Uterus (tissue), 4 donors: ENCODE results near the gene TEX2. TPM values are rescaled to one million over a fixed set of nuclear protein-coding genes. Genes with fewer than 3 reads are reported as not detected.

Experiments
- DNase-seq, 2 donors: peaks; one replicate each; pipeline ENCODE4 v3.0.0-alpha.2; 2019 to 2020
- H3K27ac ChIP-seq, 2 donors: fragments of 200-600 bp; sonication (generic); 1 replicate in 1 of 2; 2 replicates in 1 of 2; pipeline ENCODE4 v1.5.1; 2016 to 2018
- H3K27me3 ChIP-seq, 2 donors: fragments of 200-600 bp; sonication (generic); one replicate each; pipeline ENCODE4 v1.5.1; 2018 to 2019; ENCODE audit warnings: control low read depth in 1 of 2
- H3K36me3 ChIP-seq, 2 donors: fragments of 200-600 bp; sonication (generic); one replicate each; pipeline ENCODE4 v1.5.1; 2019; ENCODE audit warnings: control low read depth in 1 of 2
- H3K4me1 ChIP-seq, 2 donors: fragments of 200-600 bp; sonication (generic); one replicate each; pipeline ENCODE4 v1.5.1; 2018 to 2019; ENCODE audit warnings: control low read depth in 1 of 2
- H3K4me3 ChIP-seq, 2 donors: fragments of 200-600 bp; sonication (generic); 1 replicate in 1 of 2; 2 replicates in 1 of 2; pipeline ENCODE4 v1.5.1; 2018 to 2019; ENCODE audit warnings: mild to moderate bottlenecking in 1 of 2
- H3K9me3 ChIP-seq, 2 donors: fragments of 200-600 bp; sonication (generic); one replicate each; pipeline ENCODE4 v1.5.1; 2019; ENCODE audit warnings: control low read depth in 1 of 2
- CTCF ChIP-seq, 4 experiments: fragments of 200-600 bp in 2 of 4; fragments of 450-650 bp in 2 of 4; sonication (generic) in 2 of 4; IDR thresholded peaks; one replicate each; pipeline ENCODE4 v1.5.1; 2016 to 2019; ENCODE audit warnings: antibody characterized with exemption in 4 of 4, mild to moderate bottlenecking in 2 of 4, moderate library complexity in 1 of 4
- POLR2A ChIP-seq, 2 donors: fragments of 450-650 bp; IDR thresholded peaks; one replicate each; pipeline ENCODE4 v1.6.1; 2016; ENCODE audit warnings: antibody characterized with exemption in 2 of 2, mild to moderate bottlenecking in 1 of 2, moderate library complexity in 1 of 2
- intact Hi-C: fragments of 100-400 bp; cut with DNase I; formaldehyde crosslinking; loops from one replicate; pipeline ENCODE4 v1.15.1; 2023; ENCODE audit warnings: low total_unique reads
- total RNA-seq, 4 donors: library from RNA; depleted of rRNA in 3 of 4; stranded (reverse); fragments of >200 nt in 3 of 4; gene quantifications; one replicate each; pipeline versions ENCODE4 v1.1.0 to v1.2.4, GENCODE V29; 2014 to 2023
- donor health status: DM: yes; HTN: yes; CAD: no.

Gene TEX2
- total RNA-seq, 4 donors from 2014 or later = 23.8 to 43.4 (median 35.6) TPM

- intact Hi-C loops = no loop called here
- H3K4me3 ChIP-seq = no peak overlapping the region
- no peak for TF ChIP-seq POLR2A (IDR thresholded peaks at IDR 0.05)
- no peak for TF ChIP-seq CTCF (IDR thresholded peaks at IDR 0.05)
- H3K36me3 ChIP-seq = no peaks in the 10 kb centered on the region
- DNase-seq = no peak
- no peaks in the 10 kb centered on the region for H3K9me3 ChIP-seq
- H3K4me1 ChIP-seq = peaks cover 0 to 7% of the 10 kb centered on the region in 2 donors
- H3K27me3 ChIP-seq = no peaks in the 10 kb centered on the region
- H3K27ac ChIP-seq = peak overlapping the region; percentile 85 to 89
Observed at GRCh38 chr17:64218066-64218465, 45.0 kb downstream of the TEX2 start.

GRCh38 chr17:64217249-64217691 is 45.8 kb downstream of the TEX2 start:
- Histone ChIP-seq H3K4me3 (no peak overlapping the region), H3K36me3 (no peaks in the 10 kb centered on the region), H3K9me3 (no peaks in the 10 kb centered on the region), H3K27ac (peak overlapping the region; percentile 85 to 89), H3K27me3 (no peaks in the 10 kb centered on the region), H3K4me1 (peaks cover 0 to 7% of the 10 kb centered on the region in 2 donors)
- DNase-seq = no peak
- intact Hi-C loops = no loop called here
- TF ChIP-seq POLR2A (IDR thresholded peaks at IDR 0.05) (no peak), CTCF (IDR thresholded peaks at IDR 0.05) (no peak)

- H3K27me3 ChIP-seq = no peaks in the 10 kb centered on the region
- intact Hi-C loops = no loop called here
- H3K36me3 ChIP-seq = no peaks in the 10 kb centered on the region
- peak overlapping the region; percentile 85 to 89 for H3K27ac ChIP-seq
- no peaks in the 10 kb centered on the region for H3K9me3 ChIP-seq
- TF ChIP-seq CTCF (IDR thresholded peaks at IDR 0.05) = peak in 1 of 4 experiments; percentile 11
- no peak for TF ChIP-seq POLR2A (IDR thresholded peaks at IDR 0.05)
- peak; percentile 46 to 56 for DNase-seq
- no peak overlapping the region for H3K4me3 ChIP-seq
- H3K4me1 ChIP-seq = peaks cover 0 to 7% of the 10 kb centered on the region in 2 donors
Observed at GRCh38 chr17:64216338-64217248, 46.5 kb downstream of the TEX2 start.

GRCh38 chr17:64216000-64216337 is 47.1 kb downstream of the TEX2 start:
- DNase-seq = no peak
- peak overlapping the region; percentile 85 to 89 for H3K27ac ChIP-seq
- H3K27me3 ChIP-seq = no peaks in the 10 kb centered on the region
- H3K36me3 ChIP-seq = no peaks in the 10 kb centered on the region
- H3K9me3 ChIP-seq = no peaks in the 10 kb centered on the region
- peaks cover 0 to 7% of the 10 kb centered on the region in 2 donors for H3K4me1 ChIP-seq
- TF ChIP-seq CTCF (IDR thresholded peaks at IDR 0.05) (no peak), POLR2A (IDR thresholded peaks at IDR 0.05) (no peak)
- no peak overlapping the region for H3K4me3 ChIP-seq
- intact Hi-C loops = no loop called here

- Histone ChIP-seq H3K36me3 (no peaks in the 10 kb centered on the region), H3K9me3 (no peaks in the 10 kb centered on the region), H3K4me3 (no peak overlapping the region), H3K4me1 (peaks cover 0 to 7% of the 10 kb centered on the region in 2 donors), H3K27me3 (no peaks in the 10 kb centered on the region), H3K27ac (peak overlapping the region; percentile 85 to 89)
- no peak for TF ChIP-seq CTCF (IDR thresholded peaks at IDR 0.05)
- TF ChIP-seq POLR2A (IDR thresholded peaks at IDR 0.05) = no peak
- DNase-seq = no peak
- intact Hi-C loops = no loop called here
Observed at GRCh38 chr17:64214950-64215349, 48.1 kb downstream of the TEX2 start.
